ENCODE measurements around the gene SEPTIN8.

Gene SEPTIN8

DNA sequence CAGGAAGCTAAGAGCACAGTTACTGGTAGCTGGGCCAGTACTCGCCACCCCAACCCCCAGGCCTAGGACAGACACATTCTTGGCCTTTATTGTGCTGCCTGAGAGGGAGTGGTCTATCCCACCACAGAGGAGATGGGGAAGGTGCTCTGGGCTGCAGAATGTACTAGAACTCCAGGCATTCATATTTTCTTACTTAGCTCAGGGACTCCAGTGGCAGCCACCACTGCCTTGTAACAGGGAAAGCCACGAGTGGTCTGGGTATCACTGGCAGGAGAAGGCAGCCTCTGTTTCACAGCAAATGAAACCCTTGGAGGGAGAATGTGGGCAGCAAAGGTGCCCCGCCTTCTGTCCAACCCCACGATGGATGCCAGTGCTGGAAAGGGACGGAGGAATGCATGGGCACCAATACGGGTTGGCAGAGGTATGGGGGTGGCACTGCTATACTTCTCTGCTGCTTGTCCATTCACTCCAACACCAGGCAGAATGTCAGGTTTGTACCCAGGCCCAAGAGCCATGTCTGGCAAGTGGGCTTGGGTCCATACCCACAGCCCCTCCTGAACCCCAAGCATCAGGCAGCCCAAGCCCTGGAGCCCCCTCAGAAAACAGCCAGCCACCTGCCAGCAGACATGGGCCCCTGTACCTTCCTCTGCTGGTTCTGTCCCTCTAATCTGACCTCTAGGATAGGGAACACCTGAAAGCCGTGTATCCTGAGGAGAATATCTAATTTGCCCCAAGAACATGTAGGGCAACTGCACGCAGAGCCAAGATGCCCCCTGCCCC is 4.6 kb downstream of the SEPTIN8 start:
- H3K9me3 ChIP-seq (ENCODE audit: control insufficient read depth, low read length), result no peaks in the 10 kb centered on the region
- peaks cover 25% of the 10 kb centered on the region for H3K4me1 ChIP-seq (ENCODE audit: control insufficient read depth, insufficient read depth, low read length, poor library complexity, severe bottlenecking)
- H3K36me3 ChIP-seq (ENCODE audit: control insufficient read depth, insufficient read depth, low read length), result peaks cover 2% of the 10 kb centered on the region
- H3K27ac ChIP-seq (ENCODE audit: low read depth, low read length, severe bottlenecking), result peak overlapping the region; percentile 93
- WGBS, 2 experiments (ENCODE audit: insufficient coverage in 2 of 2), result 92% methylated on average over 5 to 7 of the region's 8 CpGs
- H3K4me3 ChIP-seq (ENCODE audit: extremely low read depth, insufficient read depth, low read length, poor library complexity, severe bottlenecking), result no peak overlapping the region

DNA sequence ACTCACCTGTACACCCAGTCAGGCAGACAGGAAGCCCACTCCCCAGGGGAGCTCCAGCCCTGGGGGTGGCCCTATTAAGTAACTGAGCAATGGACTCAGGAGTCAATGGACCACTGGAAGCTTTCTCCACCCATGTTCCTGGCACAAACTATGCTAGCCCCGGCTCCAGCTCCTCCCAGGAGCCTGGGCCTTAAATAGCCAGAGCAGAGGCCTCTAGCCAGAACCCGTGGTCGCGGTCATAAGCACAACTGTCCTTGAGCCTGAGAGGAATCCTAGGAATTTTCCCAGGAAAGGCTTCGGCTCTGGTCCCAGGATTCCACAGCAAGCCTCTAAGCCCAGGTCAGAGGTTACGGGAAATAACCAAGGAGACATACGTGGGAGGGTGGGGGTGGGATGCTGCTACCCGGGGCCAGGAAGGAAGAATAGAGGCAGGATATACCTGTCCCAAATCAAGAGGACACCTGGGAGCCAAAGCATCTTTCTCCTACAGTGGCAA is 5.5 kb downstream of the SEPTIN8 start:
- H3K4me3 ChIP-seq (ENCODE audit: extremely low read depth, insufficient read depth, low read length, poor library complexity, severe bottlenecking), result no peak overlapping the region
- H3K9me3 ChIP-seq (ENCODE audit: control insufficient read depth, low read length), result no peaks in the 10 kb centered on the region
- peak overlapping the region; percentile 93 for H3K27ac ChIP-seq (ENCODE audit: low read depth, low read length, severe bottlenecking)
- H3K36me3 ChIP-seq (ENCODE audit: control insufficient read depth, insufficient read depth, low read length), result peaks cover 2% of the 10 kb centered on the region
- H3K4me1 ChIP-seq (ENCODE audit: control insufficient read depth, insufficient read depth, low read length, poor library complexity, severe bottlenecking), result peaks cover 25% of the 10 kb centered on the region
- WGBS, 2 experiments (ENCODE audit: insufficient coverage in 2 of 2), result 56 to 67% methylated on average over 6 to 8 of the region's 8 CpGs

DNA sequence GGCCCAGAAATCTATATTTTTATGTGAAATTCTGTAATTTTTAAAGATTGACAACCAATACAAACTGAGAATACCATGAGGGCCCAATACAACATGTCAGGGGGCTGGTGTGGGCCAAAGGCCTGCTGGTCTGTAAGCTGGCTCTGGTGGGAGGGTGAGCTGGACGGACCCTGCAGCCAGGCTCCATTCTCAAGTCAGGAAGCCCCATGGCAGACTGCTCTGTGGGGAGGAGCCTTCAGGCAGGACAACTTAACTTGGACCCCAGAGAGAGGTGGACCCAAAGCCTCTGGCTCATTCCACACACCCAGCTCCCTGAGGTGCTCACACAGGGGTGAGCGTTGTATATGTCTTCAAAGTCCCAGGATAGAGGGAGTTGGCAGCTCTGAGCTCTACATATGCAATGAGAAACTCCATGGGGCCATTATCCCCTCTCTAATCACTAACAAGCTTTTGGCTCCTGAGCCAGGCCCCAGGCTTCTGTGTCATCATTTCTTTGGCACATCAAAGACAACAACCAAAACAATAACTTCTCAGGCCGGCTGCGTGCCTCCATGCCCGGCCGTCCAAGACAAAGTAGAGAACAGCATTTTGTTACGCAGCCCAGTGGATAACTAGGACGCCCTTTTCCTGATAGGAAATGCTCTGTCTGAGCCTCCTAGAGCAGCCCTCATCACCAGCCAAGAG is 6.4 kb downstream of the SEPTIN8 start:
- Histone ChIP-seq H3K4me3 (ENCODE audit: extremely low read depth, insufficient read depth, low read length, poor library complexity, severe bottlenecking) (no peak overlapping the region), H3K4me1 (ENCODE audit: control insufficient read depth, insufficient read depth, low read length, poor library complexity, severe bottlenecking) (peaks cover 25% of the 10 kb centered on the region), H3K36me3 (ENCODE audit: control insufficient read depth, insufficient read depth, low read length) (peaks cover 2% of the 10 kb centered on the region), H3K9me3 (ENCODE audit: control insufficient read depth, low read length) (no peaks in the 10 kb centered on the region), H3K27ac (ENCODE audit: low read depth, low read length, severe bottlenecking) (peak overlapping the region; percentile 93)
- 77 to 97% methylated on average over 3 to 7 of the region's 8 CpGs for WGBS, 2 experiments (ENCODE audit: insufficient coverage in 2 of 2)

DNA sequence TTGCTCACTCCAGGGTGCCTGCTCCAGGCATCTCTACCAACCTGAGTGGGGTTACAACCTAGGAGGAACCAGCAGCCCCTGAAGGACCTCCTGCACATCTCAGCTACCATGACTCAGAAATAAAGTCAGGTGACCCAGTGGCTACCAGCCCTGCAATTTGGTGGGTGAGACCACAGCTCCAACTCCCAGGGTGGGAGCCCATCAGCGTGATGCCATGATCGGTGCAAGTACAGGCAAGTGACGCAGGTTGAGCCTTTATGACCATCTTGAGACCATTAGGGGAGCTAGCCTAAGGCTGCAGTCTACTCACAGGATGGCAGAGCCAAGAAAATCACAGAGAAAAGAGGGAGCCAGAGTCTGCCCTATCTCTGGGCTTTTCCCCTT is 8.6 kb downstream of the SEPTIN8 start:
- Histone ChIP-seq H3K9me3 (ENCODE audit: control insufficient read depth, low read length) (no peaks in the 10 kb centered on the region), H3K4me1 (ENCODE audit: control insufficient read depth, insufficient read depth, low read length, poor library complexity, severe bottlenecking) (peaks cover 22% of the 10 kb centered on the region), H3K4me3 (ENCODE audit: extremely low read depth, insufficient read depth, low read length, poor library complexity, severe bottlenecking) (no peak overlapping the region), H3K36me3 (ENCODE audit: control insufficient read depth, insufficient read depth, low read length) (peaks cover 20% of the 10 kb centered on the region), H3K27ac (ENCODE audit: low read depth, low read length, severe bottlenecking) (no peak overlapping the region)
- WGBS, 2 experiments (ENCODE audit: insufficient coverage in 2 of 2), result 92 to 96% methylated on average over 3 of the region's 3 CpGs

DNA sequence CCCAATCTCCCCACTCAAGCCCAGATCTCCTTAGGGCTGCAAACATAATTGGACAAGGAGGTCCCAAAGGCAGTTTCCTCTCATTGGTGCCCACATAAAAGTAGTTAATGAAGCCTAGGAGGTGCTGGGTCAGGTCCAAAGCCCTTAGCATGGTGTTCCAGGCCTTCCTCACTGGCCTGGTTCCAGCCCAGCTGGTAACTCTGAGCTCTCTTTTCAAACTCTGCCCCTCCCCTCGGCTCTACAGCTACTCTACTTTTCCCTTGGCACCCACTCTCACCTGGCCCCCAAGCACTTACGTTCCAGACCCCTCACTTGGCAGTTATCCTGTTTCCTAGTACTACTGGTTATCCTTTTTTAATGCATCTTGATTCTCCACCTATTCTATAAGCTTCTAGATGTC is 9.9 kb downstream of the SEPTIN8 start:
- Histone ChIP-seq H3K36me3 (ENCODE audit: control insufficient read depth, insufficient read depth, low read length) (peaks cover 33% of the 10 kb centered on the region), H3K9me3 (ENCODE audit: control insufficient read depth, low read length) (no peaks in the 10 kb centered on the region), H3K27ac (ENCODE audit: low read depth, low read length, severe bottlenecking) (no peak overlapping the region), H3K4me1 (ENCODE audit: control insufficient read depth, insufficient read depth, low read length, poor library complexity, severe bottlenecking) (peaks cover 18% of the 10 kb centered on the region), H3K4me3 (ENCODE audit: extremely low read depth, insufficient read depth, low read length, poor library complexity, severe bottlenecking) (no peak overlapping the region)
- 100% methylated on average over 2 of the region's 2 CpGs for WGBS, 2 experiments (ENCODE audit: insufficient coverage in 2 of 2)

DNA sequence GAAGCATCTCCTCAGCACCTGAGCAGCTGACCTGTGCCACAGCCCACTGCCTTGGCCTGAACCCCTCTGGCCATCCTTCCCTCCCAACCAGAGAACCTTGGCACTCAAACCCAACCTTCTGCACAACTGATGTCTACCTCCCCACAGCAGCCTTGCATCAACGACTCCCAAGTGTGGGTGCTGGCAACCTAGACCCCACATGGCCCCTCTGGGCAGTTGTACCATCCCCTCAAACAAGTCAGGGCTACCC is 10.3 kb downstream of the SEPTIN8 start:
- peaks cover 36% of the 10 kb centered on the region for H3K36me3 ChIP-seq (ENCODE audit: control insufficient read depth, insufficient read depth, low read length)
- WGBS, 2 experiments (ENCODE audit: insufficient coverage in 2 of 2), result 92% methylated on average over 1 of the region's 1 CpG; no CpG with 5 or more reads in 1 of the 2 experiments
- H3K9me3 ChIP-seq (ENCODE audit: control insufficient read depth, low read length), result no peaks in the 10 kb centered on the region
- no peak overlapping the region for H3K4me3 ChIP-seq (ENCODE audit: extremely low read depth, insufficient read depth, low read length, poor library complexity, severe bottlenecking)
- H3K4me1 ChIP-seq (ENCODE audit: control insufficient read depth, insufficient read depth, low read length, poor library complexity, severe bottlenecking), result peaks cover 13% of the 10 kb centered on the region
- no peak overlapping the region for H3K27ac ChIP-seq (ENCODE audit: low read depth, low read length, severe bottlenecking)

DNA sequence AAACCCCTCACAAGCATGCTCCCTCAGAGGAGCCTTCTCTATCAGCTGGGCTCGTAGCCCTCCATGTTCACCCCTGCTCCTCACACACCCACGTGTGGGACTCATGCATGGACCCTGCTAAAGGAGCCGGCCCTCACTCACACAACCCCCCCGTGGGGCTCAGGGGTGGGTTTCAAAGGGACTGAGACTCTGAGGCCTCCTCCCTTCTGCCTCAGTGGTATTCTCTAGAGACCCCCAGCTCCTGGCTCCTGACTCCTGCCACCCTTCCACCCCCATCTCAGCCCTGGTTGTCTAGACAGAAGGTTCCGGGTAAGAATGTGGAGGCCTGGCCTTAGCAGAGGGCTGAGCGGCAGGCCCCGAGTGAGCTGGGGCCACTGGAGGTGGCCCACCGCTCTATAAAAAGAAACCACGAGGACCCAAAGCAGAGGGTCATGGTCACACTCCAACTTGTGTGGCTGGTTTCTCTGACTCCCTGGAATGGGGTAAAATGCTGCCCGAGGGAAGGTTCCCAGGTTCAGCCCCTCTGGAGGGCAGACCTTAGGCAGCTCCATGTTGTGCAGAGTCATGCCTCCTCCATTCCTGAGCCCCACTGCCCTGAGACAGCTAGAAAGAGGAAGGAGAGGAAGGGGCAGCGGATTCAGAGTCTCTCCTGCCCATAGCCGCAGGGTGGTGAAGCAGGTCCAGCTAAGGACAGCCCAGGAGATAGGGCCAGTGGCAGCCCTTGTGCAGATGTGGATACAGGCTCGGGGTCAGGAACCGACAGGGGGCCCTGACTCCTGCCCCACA is 10.8 kb downstream of the SEPTIN8 start:
- Histone ChIP-seq H3K36me3 (ENCODE audit: control insufficient read depth, insufficient read depth, low read length) (peaks cover 41% of the 10 kb centered on the region), H3K9me3 (ENCODE audit: control insufficient read depth, low read length) (no peaks in the 10 kb centered on the region), H3K4me3 (ENCODE audit: extremely low read depth, insufficient read depth, low read length, poor library complexity, severe bottlenecking) (no peak overlapping the region), H3K4me1 (ENCODE audit: control insufficient read depth, insufficient read depth, low read length, poor library complexity, severe bottlenecking) (peaks cover 10% of the 10 kb centered on the region), H3K27ac (ENCODE audit: low read depth, low read length, severe bottlenecking) (no peak overlapping the region)
- 88 to 96% methylated on average over 9 to 14 of the region's 14 CpGs for WGBS, 2 experiments (ENCODE audit: insufficient coverage in 2 of 2)

DNA sequence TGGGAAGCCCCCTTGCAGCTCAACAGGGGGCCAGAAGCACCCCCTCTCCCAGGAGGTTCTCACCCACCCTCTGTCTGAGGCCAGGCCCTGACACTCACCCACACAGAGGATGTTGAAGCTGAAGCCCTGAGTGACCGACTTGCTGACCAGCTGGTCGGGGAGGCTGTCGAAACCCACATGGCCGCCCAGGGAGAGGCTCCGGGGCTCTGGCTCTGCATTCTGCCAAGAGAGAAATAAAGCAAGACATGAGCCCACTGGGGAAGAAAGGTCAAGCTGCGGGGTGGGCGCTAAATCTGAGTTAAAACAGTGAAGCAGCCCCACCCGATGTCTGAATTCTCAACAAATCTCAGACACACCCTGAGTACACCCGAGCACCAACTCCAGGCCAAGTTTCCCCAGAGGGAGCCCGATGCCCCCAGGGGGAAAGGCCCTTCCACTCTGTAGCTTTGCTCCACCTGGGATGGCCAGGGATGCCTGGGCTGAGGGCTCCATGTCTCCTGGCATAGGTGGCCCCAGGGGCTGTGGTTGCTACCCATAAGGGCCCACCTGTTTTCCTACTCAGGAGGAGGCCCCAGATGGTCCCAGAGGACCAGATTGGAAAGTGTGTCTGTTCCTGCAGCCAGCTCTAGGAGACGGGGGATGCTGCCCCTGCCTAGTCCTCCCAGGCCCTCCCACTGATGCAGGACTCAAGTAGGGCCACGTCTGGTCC is 11.6 kb downstream of the SEPTIN8 start:
- Histone ChIP-seq H3K4me3 (ENCODE audit: extremely low read depth, insufficient read depth, low read length, poor library complexity, severe bottlenecking) (no peak overlapping the region), H3K4me1 (ENCODE audit: control insufficient read depth, insufficient read depth, low read length, poor library complexity, severe bottlenecking) (peaks cover 3% of the 10 kb centered on the region), H3K36me3 (ENCODE audit: control insufficient read depth, insufficient read depth, low read length) (peaks cover 46% of the 10 kb centered on the region), H3K9me3 (ENCODE audit: control insufficient read depth, low read length) (no peaks in the 10 kb centered on the region), H3K27ac (ENCODE audit: low read depth, low read length, severe bottlenecking) (no peak overlapping the region)
- 89 to 96% methylated on average over 10 to 11 of the region's 12 CpGs for whole genome bisulfite sequencing, 2 experiments (ENCODE audit: insufficient coverage in 2 of 2)

DNA sequence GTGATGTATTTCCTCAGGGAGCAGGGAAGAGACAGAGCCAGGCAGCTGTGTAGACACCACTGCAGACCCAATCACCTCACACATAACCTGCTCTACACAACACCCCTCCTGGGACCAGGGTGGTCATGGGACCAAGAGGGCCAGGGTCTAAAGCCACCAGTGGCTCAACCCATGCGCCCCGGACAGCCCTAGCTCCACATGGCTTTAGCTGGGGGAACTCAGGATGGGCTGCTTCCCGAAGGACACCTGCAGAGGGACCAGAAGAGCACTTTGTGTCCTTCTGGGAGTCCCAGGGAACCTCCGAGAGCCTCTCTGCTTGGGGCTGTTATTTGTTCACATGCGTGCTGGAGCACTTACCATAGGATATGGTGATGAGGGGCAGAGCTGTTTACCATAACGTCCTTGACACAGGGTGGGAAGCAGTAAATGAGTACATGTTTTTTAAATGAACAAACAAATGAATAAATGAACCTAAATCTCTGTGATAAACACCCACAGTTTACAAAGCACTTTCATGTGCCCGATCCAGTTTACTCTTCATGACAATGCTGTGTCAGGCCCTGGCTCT is 12.3 kb downstream of the SEPTIN8 start:
- peaks cover 53% of the 10 kb centered on the region for H3K36me3 ChIP-seq (ENCODE audit: control insufficient read depth, insufficient read depth, low read length)
- 95 to 97% methylated on average over 3 to 4 of the region's 7 CpGs for WGBS, 2 experiments (ENCODE audit: insufficient coverage in 2 of 2)
- H3K27ac ChIP-seq (ENCODE audit: low read depth, low read length, severe bottlenecking), result no peak overlapping the region
- no peak overlapping the region for H3K4me3 ChIP-seq (ENCODE audit: extremely low read depth, insufficient read depth, low read length, poor library complexity, severe bottlenecking)
- no peaks in the 10 kb centered on the region for H3K9me3 ChIP-seq (ENCODE audit: control insufficient read depth, low read length)
- peaks cover 3% of the 10 kb centered on the region for H3K4me1 ChIP-seq (ENCODE audit: control insufficient read depth, insufficient read depth, low read length, poor library complexity, severe bottlenecking)

DNA sequence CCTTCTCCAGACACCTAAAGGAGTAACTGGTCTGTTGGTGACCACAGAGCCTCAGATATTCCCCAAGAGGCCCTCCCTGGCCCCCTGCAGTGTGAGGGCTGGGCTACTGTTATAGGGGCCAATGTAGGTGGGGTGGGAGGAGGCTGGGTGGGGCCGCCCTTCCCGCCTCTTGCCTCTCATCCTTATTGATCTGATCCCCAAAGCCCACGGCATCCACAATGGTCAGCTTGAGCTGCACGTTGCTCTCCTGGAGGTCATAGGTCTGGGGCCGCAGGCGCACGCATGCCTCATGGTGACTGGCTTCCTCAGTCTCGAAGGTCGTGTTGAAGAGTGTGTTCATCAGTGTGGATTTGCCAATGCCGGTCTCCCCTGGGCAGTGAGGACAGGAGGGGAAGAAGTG is 13.0 kb downstream of the SEPTIN8 start:
- Histone ChIP-seq H3K9me3 (ENCODE audit: control insufficient read depth, low read length) (no peaks in the 10 kb centered on the region), H3K36me3 (ENCODE audit: control insufficient read depth, insufficient read depth, low read length) (peaks cover 59% of the 10 kb centered on the region), H3K4me3 (ENCODE audit: extremely low read depth, insufficient read depth, low read length, poor library complexity, severe bottlenecking) (no peak overlapping the region), H3K4me1 (ENCODE audit: control insufficient read depth, insufficient read depth, low read length, poor library complexity, severe bottlenecking) (peaks cover 3% of the 10 kb centered on the region), H3K27ac (ENCODE audit: low read depth, low read length, severe bottlenecking) (no peak overlapping the region)
- 92 to 95% methylated on average over 8 to 9 of the region's 10 CpGs for WGBS, 2 experiments (ENCODE audit: insufficient coverage in 2 of 2)
